Fibroblast of skin of back (primary cell): Measurements from ENCODE around the gene ABCB8.
"Not testable (repeated sequence)": the region's sequence is repeated elsewhere in the genome, so short reads cannot be mapped to it uniquely, and the experiment has no call there.

Experiments
- DNase-seq: peaks from one replicate; pipeline ENCODE4 v3.0.0-alpha.2; 2013

Gene ABCB8

DNA sequence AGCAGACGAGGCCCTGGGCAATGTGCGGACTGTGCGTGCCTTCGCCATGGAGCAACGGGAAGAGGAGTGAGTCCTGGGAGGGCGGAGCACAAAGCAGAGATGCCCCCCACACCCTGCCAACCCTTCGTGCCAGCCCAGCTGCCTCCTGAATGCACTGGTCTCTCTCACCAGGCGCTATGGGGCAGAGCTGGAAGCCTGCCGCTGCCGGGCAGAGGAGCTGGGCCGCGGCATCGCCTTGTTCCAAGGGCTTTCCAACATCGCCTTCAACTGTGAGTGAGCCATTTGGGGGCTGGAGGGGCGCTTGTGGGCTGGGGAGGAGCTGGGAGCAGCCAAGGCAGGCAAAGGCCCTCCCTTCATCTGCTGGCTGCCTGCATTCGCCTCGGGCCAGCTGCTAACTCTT lies 7.7 kb downstream of the ABCB8 start:
- DNase-seq: no peak

DNA sequence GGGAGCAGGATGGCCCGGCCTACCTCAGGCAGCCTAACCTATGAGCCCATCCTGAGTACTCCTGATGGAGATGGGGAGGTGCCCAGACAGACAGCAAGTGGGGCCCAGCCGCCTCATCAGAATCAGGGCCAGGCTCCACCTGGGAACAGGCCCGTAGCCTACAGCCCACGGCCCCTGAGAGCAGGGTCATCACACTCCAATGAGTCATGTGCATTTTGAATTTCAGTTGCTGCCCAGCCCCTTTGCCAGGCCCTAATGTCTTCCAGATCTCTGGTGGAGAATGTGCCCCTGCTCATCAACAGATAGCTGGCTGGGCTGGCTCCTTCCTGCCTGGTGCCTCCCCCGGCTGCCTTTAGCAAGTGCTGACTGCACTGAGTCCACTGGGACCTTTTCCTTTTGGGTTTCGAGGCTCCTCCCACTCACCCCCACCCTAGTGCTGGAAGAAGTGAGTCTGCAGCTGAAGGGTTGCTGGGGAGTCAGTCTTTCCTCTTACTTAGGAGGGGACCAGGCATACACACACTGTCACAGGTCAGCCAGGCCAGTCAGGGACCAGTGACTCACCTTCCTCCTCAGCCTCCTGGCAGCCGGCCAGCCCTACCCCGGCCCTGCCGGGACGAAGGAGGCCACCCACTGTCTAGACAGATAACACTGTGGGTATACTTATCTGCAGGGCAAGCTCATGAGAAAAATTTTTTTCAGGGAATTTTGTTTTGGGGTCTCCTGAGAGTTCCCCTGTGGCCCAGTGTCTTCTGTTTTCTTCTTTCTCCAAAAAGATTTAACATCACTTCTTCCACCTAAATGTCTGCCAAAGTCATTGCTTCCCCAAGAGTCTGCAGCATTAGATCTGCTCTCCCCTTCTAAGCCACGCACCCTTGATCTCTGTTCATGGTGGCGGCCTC lies 10.9 kb downstream of the ABCB8 start:
- DNase-seq: peak; percentile 97

DNA sequence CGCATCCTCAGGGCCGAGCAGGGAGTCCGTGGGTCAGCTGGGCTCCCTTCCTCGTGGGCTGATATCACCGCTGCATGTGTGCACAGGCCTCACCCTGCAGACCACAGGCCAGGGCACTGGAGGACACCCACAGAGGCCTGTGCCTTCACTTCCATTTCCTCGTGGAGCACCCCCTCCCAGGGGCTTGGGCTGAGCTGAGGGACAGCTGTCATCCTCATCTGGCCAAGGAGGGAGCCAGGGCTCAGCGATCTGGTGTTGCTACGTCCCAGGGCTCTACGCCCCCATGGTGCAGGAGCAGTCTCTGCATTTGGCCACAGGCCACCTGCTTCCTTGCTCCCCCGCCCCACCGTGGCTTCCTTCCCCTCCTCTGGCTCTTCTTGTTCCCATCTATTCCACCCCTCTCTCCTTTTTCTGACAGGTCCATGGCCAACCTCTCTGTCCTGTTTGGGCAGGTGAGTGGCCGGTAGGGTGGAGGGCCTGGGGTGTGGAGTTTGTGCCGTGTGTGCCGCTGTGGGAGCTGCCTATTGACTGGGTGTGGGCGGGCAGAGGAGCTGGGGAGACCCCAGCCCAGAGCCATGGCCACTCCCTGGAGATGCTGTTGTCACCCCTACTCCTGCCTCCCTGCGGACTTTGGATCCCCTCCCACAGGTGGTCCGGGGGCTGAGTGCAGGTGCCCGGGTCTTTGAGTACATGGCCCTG lies 11.7 kb downstream of the ABCB8 start:
- DNase-seq: no peak

DNA sequence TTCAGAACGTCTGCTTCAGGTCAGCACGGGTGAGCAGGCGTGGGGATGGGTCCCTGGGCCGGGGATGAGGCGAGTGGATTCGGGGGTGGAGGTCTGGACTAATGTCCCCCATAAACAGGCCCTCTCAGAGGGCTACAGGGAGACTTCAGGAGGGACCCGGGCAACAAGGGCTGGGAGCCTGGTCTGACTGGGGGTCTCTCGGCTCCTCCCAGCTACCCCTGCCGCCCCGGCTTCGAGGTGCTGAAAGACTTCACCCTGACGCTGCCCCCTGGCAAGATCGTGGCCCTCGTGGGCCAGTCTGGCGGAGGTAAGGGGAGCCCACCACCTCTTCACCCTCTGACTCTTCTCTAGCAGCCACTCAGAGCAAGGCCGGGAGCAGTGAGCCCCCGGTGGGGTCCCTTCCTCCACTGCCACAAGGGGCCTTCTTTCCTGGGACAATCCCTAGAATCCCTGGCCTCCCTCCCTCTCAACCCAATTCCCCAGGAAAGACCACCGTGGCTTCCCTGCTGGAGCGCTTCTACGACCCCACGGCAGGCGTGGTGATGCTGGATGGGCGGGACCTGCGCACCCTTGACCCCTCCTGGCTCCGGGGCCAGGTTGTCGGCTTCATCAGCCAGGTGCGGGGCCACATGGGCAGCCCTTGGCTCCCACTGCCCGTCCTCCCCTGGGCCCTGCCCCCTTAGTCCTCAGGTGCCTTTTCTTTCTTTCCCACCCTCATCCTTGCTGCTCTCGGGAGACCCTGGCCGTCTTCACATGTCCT lies 12.5 kb downstream of the ABCB8 start:
- DNase-seq: no peak

DNA sequence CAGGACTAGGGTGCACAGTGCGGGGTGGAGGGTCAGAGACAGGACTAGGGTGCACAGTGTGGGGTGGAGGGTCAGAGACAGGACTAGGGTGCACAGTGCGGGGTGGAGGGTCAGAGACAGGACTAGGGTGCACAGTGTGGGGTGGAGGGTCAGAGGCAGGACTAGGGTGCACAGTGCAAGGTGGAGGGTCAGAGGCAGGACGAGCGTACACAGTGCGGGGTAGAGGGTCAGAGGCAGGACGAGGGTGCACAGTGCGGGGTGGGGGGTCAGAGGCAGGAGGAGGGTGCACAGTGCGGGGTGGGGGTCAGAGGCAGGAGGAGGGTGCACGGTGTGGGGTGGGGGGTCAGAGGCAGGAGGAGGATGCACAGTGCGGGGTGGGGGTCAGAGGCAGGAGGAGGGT lies 15.2 kb downstream of the ABCB8 start:
- DNase-seq: not testable (repeated sequence)

DNA sequence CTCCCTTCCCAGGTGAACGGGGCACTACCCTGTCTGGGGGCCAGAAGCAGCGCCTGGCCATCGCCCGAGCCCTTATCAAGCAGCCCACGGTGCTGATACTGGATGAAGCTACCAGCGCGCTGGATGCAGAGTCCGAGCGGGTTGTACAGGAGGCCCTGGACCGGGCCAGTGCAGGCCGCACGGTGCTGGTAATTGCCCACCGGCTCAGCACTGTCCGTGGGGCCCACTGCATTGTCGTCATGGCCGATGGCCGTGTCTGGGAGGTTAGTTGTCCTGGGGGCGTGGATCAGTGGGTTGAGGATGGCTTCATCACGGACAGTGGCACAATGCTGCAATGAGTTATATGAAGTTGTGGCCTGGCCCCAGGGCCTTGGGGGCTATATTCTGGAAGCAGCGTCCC lies 15.7 kb downstream of the ABCB8 start:
- DNase-seq: no peak

DNA sequence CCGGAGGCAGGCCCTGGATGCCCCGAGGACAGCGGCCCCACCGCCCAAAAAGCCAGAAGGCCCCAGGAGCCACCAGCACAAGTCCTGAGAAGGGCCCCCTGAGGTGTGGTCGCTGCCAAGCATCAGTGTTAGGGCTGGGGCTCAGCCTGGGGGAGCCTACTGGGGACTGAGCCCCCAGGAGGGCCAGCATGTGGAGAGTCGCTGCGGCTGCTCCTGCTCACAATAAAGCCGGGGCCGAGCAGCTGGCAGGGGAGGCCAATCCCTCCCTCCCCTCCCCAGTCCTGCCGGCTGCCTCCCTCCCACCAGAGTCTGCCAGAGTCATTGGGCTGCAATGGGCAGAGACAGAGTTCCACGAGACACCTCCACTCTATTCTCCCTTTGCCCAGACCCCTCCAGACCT lies 17.0 kb downstream of the ABCB8 start:
- no peak for DNase-seq

DNA sequence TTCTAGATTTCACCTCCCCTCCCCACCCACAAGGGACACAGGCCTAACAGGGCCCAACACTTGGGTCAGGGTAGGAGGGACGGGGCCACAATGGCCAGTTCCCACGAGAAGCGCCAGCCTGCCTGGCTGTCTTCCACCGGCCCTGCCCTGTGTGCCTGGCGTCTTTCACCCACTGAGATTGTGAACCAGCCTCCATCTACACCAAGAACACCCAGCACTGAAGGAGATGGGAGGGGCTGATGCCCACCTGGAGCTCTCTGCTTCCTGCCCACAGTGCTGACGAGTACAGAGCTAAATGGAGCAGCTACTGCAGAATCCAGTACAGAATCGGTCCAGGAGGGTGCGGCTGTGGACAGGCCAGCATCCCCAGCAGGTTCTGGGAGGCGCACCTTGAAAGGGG lies 17.7 kb downstream of the ABCB8 start:
- DNase-seq: no peak

DNA sequence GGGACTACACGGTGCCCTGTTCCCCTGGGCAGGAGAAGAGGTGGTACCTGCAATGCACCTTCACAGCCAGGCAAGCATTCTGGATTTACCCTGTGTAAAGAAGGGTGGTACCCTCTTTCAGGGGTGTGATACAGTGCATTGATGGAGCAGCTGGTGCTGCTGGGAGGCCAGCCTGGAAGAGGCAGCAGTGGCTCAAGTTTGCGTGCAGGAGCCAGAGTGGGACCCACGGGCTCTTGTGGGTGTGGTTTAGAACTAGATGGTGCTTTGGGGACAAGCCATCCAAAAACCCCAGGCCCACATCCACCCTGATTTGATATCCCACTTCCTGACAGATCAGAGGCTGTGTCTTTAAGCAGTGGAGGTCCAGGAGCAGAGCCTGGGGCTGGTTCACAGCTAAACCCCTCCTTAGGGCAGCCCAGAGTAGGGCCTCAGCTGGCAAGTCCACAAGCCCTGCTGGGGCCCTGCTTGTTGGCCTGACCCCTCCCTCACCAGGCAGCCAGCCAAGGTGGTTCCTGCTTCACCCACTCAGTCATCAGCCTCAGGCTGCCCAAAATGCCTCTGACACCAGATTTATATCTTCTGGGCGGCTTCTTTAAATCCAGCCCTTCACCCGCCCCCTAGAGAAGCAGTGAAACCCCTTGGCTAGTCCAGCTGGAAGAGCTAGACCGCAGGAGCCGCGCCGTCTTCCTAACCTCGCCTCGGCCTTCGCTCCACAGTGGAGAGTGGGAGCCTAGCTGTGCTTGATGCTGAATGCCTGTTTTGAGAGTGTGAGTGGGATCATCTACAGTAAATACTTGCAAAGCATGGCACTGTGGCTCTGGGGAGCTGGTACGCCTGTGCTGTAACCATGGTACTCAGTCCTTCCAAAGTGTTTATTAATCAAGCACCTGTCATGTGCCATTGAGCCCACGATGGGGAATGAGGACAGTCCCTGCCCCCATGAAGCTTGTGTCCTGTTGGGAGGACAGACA lies 18.6 kb downstream of the ABCB8 start:
- no peak for DNase-seq

DNA sequence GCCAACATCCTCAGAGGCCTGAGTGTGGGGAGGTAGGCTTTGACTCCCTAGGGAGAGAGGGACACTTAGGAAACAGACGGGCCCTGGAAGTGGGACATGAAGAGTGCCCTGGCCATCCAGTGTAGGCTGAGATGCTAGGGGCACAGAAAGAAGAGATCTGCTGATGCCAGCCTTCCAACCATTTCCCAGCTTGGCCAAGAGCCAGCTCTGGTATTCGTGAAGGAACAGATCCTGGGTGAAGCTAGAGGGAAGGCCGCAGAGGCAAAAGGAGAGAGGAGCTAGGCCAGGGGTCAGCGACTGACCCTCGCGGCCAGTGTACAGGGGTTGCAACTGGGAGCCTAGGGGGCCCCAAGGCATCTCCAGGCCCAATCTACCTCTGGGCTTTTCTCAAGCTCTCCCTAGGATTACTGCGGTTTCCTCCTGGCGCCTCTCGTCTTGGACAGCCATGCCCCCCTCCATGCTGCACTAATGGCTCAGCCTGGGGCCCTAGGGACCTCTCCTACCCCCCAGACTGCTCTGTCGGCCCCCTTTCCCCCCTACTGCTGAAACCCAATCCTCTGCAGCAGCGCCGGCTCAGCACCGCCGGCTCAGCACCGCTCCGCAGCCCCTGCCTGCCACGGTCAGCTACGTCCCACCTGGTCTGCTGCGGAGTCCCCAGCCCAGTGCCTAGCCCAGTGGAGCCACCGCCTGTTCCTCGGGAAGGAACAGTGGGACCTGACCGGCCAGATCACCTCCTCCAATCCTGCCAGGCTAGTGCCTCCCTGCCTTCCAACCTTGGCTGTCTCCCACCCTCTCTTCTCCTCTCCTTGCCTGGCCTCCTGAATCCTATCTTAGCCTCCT lies 19.9 kb downstream of the ABCB8 start, which contains the start of gene ASIC3:
Gene ASIC3, plus strand, starts transcription at position 556 of the 840 bp plus-strand sequence. CDS start 355 bp downstream, outside the sequence.
- DNase-seq: no peak

DNA sequence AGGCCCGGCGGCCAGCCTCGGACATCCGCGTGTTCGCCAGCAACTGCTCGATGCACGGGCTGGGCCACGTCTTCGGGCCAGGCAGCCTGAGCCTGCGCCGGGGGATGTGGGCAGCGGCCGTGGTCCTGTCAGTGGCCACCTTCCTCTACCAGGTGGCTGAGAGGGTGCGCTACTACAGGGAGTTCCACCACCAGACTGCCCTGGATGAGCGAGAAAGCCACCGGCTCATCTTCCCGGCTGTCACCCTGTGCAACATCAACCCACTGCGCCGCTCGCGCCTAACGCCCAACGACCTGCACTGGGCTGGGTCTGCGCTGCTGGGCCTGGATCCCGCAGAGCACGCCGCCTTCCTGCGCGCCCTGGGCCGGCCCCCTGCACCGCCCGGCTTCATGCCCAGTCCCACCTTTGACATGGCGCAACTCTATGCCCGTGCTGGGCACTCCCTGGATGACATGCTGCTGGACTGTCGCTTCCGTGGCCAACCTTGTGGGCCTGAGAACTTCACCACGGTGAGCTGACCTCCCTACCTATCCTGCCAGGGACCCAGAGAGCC lies 20.7 kb downstream of the ABCB8 start:
- DNase-seq: no peak

DNA sequence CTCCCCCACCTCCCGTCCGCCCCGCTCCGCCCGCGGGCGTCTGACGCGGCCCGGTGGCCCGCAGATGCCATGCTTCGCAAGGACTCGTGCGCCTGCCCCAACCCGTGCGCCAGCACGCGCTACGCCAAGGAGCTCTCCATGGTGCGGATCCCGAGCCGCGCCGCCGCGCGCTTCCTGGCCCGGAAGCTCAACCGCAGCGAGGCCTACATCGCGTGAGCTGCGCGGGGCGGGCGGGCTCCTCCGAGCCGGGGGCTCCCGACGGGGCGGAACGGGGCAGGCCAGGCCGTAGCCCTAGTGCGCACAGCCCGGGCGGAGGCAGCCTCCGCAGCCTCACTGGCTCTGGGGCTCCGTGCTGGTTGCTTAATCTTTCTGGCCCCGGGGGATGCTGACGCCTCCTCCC lies 22.9 kb downstream of the ABCB8 start:
- peak; percentile 72 for DNase-seq

DNA sequence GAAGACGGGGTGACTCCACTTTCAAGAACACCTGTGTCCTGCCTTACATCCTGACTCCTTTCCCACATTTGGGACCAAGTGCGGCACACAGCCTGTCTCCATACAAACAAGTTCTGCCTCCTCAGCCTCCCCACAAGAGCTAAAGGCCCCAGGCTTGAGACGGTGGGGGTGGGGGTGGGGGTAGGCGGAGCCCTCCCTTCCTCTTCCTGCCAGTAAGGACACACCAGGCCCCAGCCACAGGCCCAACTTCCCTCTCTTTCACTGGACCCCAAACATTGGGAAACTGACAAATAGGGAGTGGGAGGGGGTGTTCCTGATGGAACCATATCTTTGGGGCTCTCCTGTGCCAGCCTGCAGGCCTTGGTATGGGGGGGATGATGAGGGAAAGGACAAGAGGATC lies 24.8 kb downstream of the ABCB8 start:
- no peak for DNase-seq

DNA sequence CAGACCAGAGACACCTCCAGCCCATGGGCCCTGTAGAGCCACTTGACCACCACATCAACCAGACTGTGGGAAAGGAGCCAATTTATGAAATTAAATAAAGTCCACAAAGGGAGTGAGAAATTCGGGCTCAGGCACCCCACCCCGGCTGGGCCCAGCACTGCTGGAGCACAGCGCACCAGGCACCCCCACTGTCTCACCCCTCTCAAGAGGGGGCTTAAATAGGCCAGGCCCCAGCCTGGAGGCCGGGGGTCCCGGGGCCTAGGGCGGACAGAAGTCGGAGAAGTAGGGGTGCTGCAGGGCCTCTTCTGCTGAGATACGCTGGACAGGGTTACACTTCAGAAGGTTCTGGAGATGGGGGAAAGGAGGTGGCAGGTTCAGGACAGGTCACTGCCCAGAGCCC lies 25.5 kb downstream of the ABCB8 start:
- no peak for DNase-seq

DNA sequence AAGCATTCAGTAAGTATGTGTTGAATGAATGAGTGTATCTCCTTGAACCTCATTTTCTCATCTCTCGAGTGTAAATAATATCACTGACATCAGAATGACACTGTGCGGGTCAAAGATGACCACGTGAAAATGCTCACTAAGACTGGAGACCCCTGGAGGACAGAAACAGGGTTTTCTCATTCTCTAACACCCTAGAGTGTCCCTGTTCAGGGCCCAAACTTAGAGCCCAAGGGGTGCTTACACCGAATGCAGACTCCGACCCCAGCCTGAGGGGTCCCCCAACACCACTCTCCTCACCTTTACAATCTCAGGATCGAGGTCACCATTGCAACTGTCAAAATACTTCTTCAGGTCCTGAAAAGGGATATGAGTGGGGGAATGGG lies 28.0 kb downstream of the ABCB8 start:
- DNase-seq: no peak

DNA sequence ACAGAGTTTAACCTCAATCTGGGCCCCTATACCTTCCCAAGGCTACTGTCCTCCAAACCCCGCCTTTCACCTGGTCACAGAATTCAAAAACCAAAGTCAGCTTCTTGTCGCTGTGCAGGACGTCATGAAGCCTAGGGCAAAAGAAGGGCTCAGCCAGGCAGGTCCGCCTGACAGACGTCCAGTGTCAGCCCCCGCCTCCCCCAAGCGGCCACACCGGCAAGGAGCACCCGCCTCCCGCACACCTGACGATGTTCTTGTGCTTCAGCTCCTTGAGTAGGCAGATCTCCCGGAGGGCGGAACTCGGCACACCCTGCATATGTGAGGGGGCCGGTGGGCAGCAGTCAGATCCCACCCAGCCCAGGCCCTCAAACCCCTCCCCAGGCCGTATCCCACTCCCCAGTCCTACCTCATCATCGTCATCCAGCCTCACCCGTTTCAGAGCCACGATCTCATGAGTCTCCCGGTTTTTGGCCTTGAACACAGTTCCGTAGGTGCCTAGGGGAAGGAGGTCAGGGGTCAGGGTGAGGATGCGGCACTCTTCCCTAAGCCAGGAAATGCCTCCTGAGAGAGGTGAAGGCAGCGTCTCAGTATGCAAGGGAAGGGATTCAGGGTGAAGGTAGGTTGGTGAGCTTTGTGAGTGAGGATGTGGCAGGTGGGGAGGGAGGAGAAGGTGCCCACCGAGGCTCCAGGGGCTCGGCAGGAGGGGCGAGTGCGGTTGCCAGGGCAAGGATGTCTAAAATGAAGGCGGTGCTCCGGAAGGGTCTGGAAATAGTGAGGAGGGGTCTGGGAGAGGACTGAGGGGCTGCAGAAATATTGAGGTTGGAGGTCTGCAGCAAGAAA lies 28.6 kb downstream of the ABCB8 start:
- no peak for DNase-seq

DNA sequence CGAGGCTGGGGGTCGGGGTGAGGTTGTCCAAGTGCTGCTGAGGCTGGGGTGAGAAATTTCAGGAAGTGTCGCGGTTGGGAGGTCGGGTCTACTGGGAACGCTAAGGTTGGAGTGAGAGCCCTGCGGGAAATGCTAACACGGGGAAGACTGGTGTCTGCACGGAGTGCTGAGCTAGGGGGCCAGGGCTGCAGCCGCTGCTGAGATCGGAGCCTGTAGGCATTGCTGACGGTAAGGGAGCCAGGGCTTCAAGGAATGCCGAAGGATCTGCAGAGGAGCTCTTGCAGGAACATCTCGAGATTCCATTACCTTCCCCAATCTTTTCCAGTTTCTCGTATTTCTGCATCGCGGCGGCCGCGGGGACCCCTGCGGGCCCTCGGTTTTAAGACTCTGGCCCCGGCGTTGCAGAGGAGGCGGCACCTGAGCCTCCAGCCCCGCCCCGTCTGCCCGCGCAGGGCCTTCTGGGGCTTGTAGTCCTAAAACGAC lies 29.3 kb downstream of the ABCB8 start, which contains the start of gene CDK5:
Gene CDK5, minus strand, starts transcription at position 392 of the 483 bp plus-strand sequence. Its CDS starts 49 bp downstream, at position 343.
- no peak for DNase-seq

DNA sequence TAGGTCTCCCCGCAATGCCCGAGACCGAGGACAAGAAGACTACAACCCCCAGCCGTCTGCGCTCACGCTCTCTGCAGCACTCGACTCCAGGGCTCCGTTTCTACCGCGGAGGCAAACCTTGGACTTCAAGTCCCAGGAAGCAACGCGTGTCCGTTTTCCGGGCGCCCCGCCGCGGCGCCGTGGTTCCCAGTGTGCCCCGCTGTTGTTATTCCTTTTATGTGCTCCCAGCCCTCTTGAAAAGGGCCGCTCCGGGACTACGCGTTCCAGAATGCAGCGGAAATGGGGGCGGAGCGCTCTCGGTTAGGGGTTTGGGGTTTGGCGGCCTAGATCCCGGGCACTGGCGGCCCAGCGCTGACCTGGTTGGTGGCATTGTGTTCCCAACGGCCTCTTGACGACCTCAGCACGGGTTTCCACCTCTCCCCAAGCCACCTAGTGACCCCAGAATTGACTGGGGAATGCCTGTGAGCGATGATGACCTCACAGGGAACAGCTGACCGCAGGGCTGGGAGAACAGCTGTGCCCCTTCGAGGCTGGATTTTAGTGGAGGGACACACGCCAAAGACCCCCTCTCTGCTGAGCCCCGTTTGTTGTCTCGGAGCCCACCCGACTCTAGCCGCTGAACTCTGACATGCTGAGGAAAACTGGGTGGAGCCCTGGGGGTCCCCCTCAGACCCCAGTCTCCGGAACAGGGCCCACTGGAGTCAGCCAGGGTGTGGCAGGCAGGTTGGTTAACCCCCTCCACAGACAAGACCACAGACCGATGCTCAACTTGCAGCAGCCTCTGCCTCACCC lies 29.9 kb downstream of the ABCB8 start:
- DNase-seq: peak; percentile 100
